B cell (primary cell): ENCODE measurements around the gene RETN. TPM values are rescaled to one million over a fixed set of nuclear protein-coding genes. Genes with fewer than 3 reads are reported as not detected.

Source experiments
- ATAC-seq: fragments of 200-7000 bp; cut with Tn5 transposase; one replicate; pipeline ENCODE4 v1.10.0; 2021; ENCODE audit warnings: low read depth, mild to moderate bottlenecking, moderate number of reproducible peaks, moderate library complexity
- CTCF ChIA-PET: fragments of 350-600 bp; sonication (Branson Sonifier 250); formaldehyde crosslinking; loops from one replicate; lab custom pipeline; 2021; ENCODE audit warnings: antibody characterized with exemption, inconsistent platforms; lab: Charles Lee
- POLR2A ChIA-PET: fragments of 350-600 bp; sonication (Branson Sonifier 250); formaldehyde crosslinking; loops from one replicate; lab custom pipeline; 2021; ENCODE audit warnings: antibody characterized with exemption; lab: Charles Lee
- DNase-seq: peaks from one replicate; pipeline ENCODE4 v3.0.0; 2013
- H2AFZ ChIP-seq: 2 replicates; pipeline ENCODE4 v1.6.1; 2012; ENCODE audit warnings: mild to moderate bottlenecking, low read depth, low read length; ENCODE audit not compliant: insufficient read depth, poor library complexity, severe bottlenecking
- H3K27ac ChIP-seq, 2 donors: 1 replicate in 1 of 2; 2 replicates in 1 of 2; pipeline ENCODE4 v1.5.1; 2012 to 2013; ENCODE audit warnings: low read length in 2 of 2, mild to moderate bottlenecking in 2 of 2, moderate library complexity in 1 of 2
- H3K27me3 ChIP-seq, 4 experiments: fragments of 200-600 bp in 1 of 4; sonication (generic) in 1 of 4; replicated peaks in 1 of 4; 1 replicate in 2 of 4; 2 replicates in 2 of 4; pipeline versions ENCODE4 v1.6.1 to v1.7.0; 2013 to 2016; ENCODE audit warnings: low read length in 3 of 4, mild to moderate bottlenecking in 2 of 4, mixed read lengths in 1 of 4, moderate library complexity in 1 of 4; ENCODE audit not compliant: insufficient read depth in 4 of 4, control insufficient read depth in 3 of 4; ENCODE audit errors: control extremely low read depth in 1 of 4
- H3K36me3 ChIP-seq, 2 experiments: replicated peaks in 1 of 2; 1 replicate in 1 of 2; 2 replicates in 1 of 2; pipeline versions ENCODE4 v1.6.1 to v1.7.1; 2013; ENCODE audit warnings: low read length in 1 of 2; ENCODE audit not compliant: insufficient read depth in 2 of 2, control insufficient read depth in 1 of 2; ENCODE audit errors: control extremely low read depth in 1 of 2, extremely low read depth in 1 of 2
- H3K4me1 ChIP-seq, 2 donors: fragments of 200-600 bp in 1 of 2; sonication (generic) in 1 of 2; 1 replicate in 1 of 2; 2 replicates in 1 of 2; pipeline versions ENCODE4 v1.5.1 to v1.6.1; 2013 to 2017; ENCODE audit warnings: low read length in 2 of 2; ENCODE audit not compliant: control insufficient read depth in 2 of 2, insufficient read depth in 2 of 2
- H3K4me2 ChIP-seq: replicated peaks from 2 replicates; pipeline ENCODE3; 2012; ENCODE audit warnings: mild to moderate bottlenecking, low read depth, low read length; ENCODE audit not compliant: poor library complexity, severe bottlenecking
- H3K4me3 ChIP-seq, 5 experiments: fragments of 200-600 bp in 1 of 5; sonication (generic) in 1 of 5; 1 replicate in 3 of 5; 2 replicates in 2 of 5; pipeline versions ENCODE4 v1.5.1 to v1.7.0; 2011 to 2016; ENCODE audit warnings: low read length in 4 of 5, mild to moderate bottlenecking in 4 of 5, low read depth in 2 of 5, control low read depth in 1 of 5, moderate library complexity in 1 of 5; ENCODE audit not compliant: insufficient read depth in 1 of 5; ENCODE audit errors: control extremely low read depth in 1 of 5, extremely low read depth in 1 of 5
- H3K79me2 ChIP-seq: fragments of 200-600 bp; sonication (generic); one replicate; pipeline ENCODE4 v1.6.0; 2016; ENCODE audit warnings: low read length; ENCODE audit not compliant: control insufficient read depth, insufficient read depth
- H3K9ac ChIP-seq: fragments of 200-600 bp; sonication (generic); 2 replicates; pipeline ENCODE4 v1.6.1; 2017; ENCODE audit warnings: mild to moderate bottlenecking, low read length, moderate library complexity
- H3K9me3 ChIP-seq, 3 donors: one replicate each; pipeline versions ENCODE4 v1.6.1 to v1.7.1; 2013; ENCODE audit warnings: low read length in 2 of 3; ENCODE audit not compliant: control insufficient read depth in 2 of 3, insufficient read depth in 1 of 3; ENCODE audit errors: control extremely low read depth in 1 of 3
- H4K20me1 ChIP-seq: 2 replicates; pipeline ENCODE4 v1.6.0; 2012; ENCODE audit warnings: mild to moderate bottlenecking, low read length; ENCODE audit not compliant: insufficient read depth, control insufficient read depth, poor library complexity, severe bottlenecking
- H3K27ac Mint-ChIP-seq: one replicate; pipeline ENCODE4 v1.8.0; 2021; ENCODE audit warnings: mixed read lengths
- H3K27me3 Mint-ChIP-seq: one replicate; pipeline ENCODE4 v1.8.0; 2021; ENCODE audit warnings: mixed read lengths
- H3K4me1 Mint-ChIP-seq: one replicate; pipeline ENCODE4 v1.8.0; 2021; ENCODE audit warnings: mixed read lengths
- H3K4me3 Mint-ChIP-seq: one replicate; pipeline ENCODE4 v1.8.0; 2021; ENCODE audit warnings: mixed read lengths
- H3K9me3 Mint-ChIP-seq: one replicate; pipeline ENCODE4 v1.8.0; 2022; ENCODE audit warnings: mixed read lengths; ENCODE audit not compliant: insufficient read depth
- CTCF ChIP-seq: fragments of 200-600 bp; IDR thresholded peaks from one replicate; pipeline ENCODE4 v1.8.0; 2022; ENCODE audit warnings: antibody characterized with exemption, mild to moderate bottlenecking
- EZH2 ChIP-seq: IDR thresholded peaks from 2 replicates; pipeline ENCODE4 v1.6.1; 2012; ENCODE audit warnings: borderline replicate concordance, low read depth, mild to moderate bottlenecking, moderate library complexity, low read length; ENCODE audit not compliant: insufficient read depth, poor library complexity, severe bottlenecking
- WGBS: methylation state at CpG from one replicate; pipeline ENCODE4 v1.1.5; 2013; ENCODE audit warnings: missing lambda C conversion rate; ENCODE audit not compliant: insufficient coverage; 5-methylcytosine and 5-hydroxymethylcytosine counted together
- intact Hi-C: fragments of 100-400 bp; cut with micrococcal nuclease; formaldehyde crosslinking; loops from one replicate; pipeline ENCODE4 v1.10.0; 2022
- polyA plus RNA-seq: library from polyadenylated mRNA; depleted of rRNA; stranded (reverse); fragments of >200 nt; gene quantifications from 2 replicates; pipeline ENCODE4 v1.2.3, GENCODE V29; 2012
- total RNA-seq, 2 donors: library from RNA; stranded (reverse); fragments of 120-200 nt in 1 of 2; gene quantifications; 1 replicate in 1 of 2; 2 replicates in 1 of 2; pipeline versions ENCODE4 v1.2.3 to v1.2.4, GENCODE V29; 2013 to 2022

Gene RETN
- total and polyA plus RNA-seq, 2 donors (not counting 1 experiment from before 2014, with no cell fraction given): not detected

GRCh38 chr19:7698583-7698982, 29.7 kb downstream of the RETN start:
- no peak for ATAC-seq
- ChIA-PET CTCF (interaction anchor here (0.9 to 8.3 kb wide), 7 partner anchors 13 to 102 kb away, joined by 3 to 58 read pairs (median 3); partner anchors contain the start of gene TRAPPC5), POLR2A (interaction anchor here (0.6 to 1.2 kb wide), 6 partner anchors 12 to 630 kb away, joined by 3 to 6 read pairs (median 3); partner anchors contain the start of gene TRAPPC5)
- Histone ChIP-seq H3K27me3 (no peaks in the 10 kb centered on the region), H3K36me3 (peaks cover 0 to 43% of the 10 kb centered on the region in 2 experiments), H3K4me3 (peak overlapping the region; percentile 3 to 77 (median 49)), H3K4me2 (peak overlapping the region; percentile 68), H3K4me1 (peaks cover 87 to 96% of the 10 kb centered on the region in 2 donors), H3K27ac (peak overlapping the region; percentile 51 to 60), H3K9me3 (peaks cover 0 to 6% (median 0%) of the 10 kb centered on the region in 3 donors), H3K79me2 (peaks cover 93% of the 10 kb centered on the region), H4K20me1 (peaks cover 5% of the 10 kb centered on the region), H2AFZ (no peak overlapping the region), H3K9ac (peak overlapping the region; percentile 40)
- peaks cover 77% of the 10 kb centered on the region for H3K4me1 Mint-ChIP-seq
- no peaks in the 10 kb centered on the region for H3K9me3 Mint-ChIP-seq
- peak overlapping the region; percentile 80 for H3K4me3 Mint-ChIP-seq
- H3K27ac Mint-ChIP-seq: peak overlapping the region; percentile 93
- no peak for TF ChIP-seq CTCF
- no peak for TF ChIP-seq EZH2
- intact Hi-C loops: loop anchor here (5.0 kb wide), 1 partner anchor 99 kb away; no protein-coding TSS in a partner anchor
- DNase-seq: peak; percentile 20
- no peaks in the 10 kb centered on the region for H3K27me3 Mint-ChIP-seq
- WGBS: 79% methylated on average over 10 of the region's 11 CpGs

GRCh38 chr19:7699003-7699402, 30.2 kb downstream of the RETN start:
- peaks cover 0 to 6% (median 0%) of the 10 kb centered on the region in 3 donors for H3K9me3 ChIP-seq
- DNase-seq (no peak), ATAC-seq (no peak)
- H3K27ac ChIP-seq: peak overlapping the region; percentile 51 to 60
- no peak overlapping the region for H2AFZ ChIP-seq
- Mint-ChIP-seq H3K4me1 (peaks cover 79% of the 10 kb centered on the region), H3K27ac (peak overlapping the region; percentile 93), H3K9me3 (no peaks in the 10 kb centered on the region), H3K27me3 (no peaks in the 10 kb centered on the region), H3K4me3 (peak overlapping the region; percentile 80)
- peaks cover 95% of the 10 kb centered on the region for H3K79me2 ChIP-seq
- peaks cover 88 to 97% of the 10 kb centered on the region in 2 donors for H3K4me1 ChIP-seq
- no peak for TF ChIP-seq CTCF
- no peak for TF ChIP-seq EZH2
- CTCF ChIA-PET: interaction anchor here (0.9 to 8.3 kb wide), 7 partner anchors 13 to 102 kb away, joined by 3 to 58 read pairs (median 3); partner anchors contain the start of gene TRAPPC5
- no peaks in the 10 kb centered on the region for H3K27me3 ChIP-seq
- H3K9ac ChIP-seq: peak overlapping the region; percentile 40
- H3K36me3 ChIP-seq: peaks cover 0 to 42% of the 10 kb centered on the region in 2 experiments
- intact Hi-C loops: loop anchor here (5.0 kb wide), 1 partner anchor 98 kb away; no protein-coding TSS in a partner anchor
- peaks cover 5% of the 10 kb centered on the region for H4K20me1 ChIP-seq
- 43% methylated on average over 2 of the region's 2 CpGs for WGBS
- POLR2A ChIA-PET: interaction anchor here (0.6 to 0.9 kb wide), 3 partner anchors 15 to 630 kb away, joined by 3 to 6 read pairs (median 3); no protein-coding TSS in a partner anchor
- peak overlapping the region in 4 of 5 experiments; percentile 31 to 77 (median 56) for H3K4me3 ChIP-seq
- peak overlapping the region; percentile 68 for H3K4me2 ChIP-seq
